K562 treated with DMSO at 1 percent for 24 hours (cell line): Measurements from ENCODE around the gene STAMBP. TPM values are rescaled to one million over a fixed set of nuclear protein-coding genes. Genes with fewer than 3 reads are reported as not detected.

Source experiments
- total RNA-seq: library from RNA; unstranded; fragments of 300-600 nt; gene quantifications from 2 replicates; pipeline ENCODE4 v1.2.3, GENCODE V29; 2022; ENCODE audit warnings: low read depth; ENCODE audit not compliant: insufficient read depth

STAMBP gene
- 35.9 and 37.4 TPM in 2 replicates for total RNA-seq

GRCh38 chr2:73828818-73829570 is at the start of gene STAMBP:
Gene STAMBP, plus strand, starts transcription at chr2:73828961. Its CDS starts 1,896 bp downstream, at chr2:73830857.

GRCh38 chr2:73779467-73780236 is 49.1 kb upstream of the STAMBP start, which contains the start of gene DUSP11:
Gene DUSP11, minus strand, starts transcription at chr2:73780103. Its CDS starts 129 bp downstream, at chr2:73779974.

GRCh38 chr2:73783883-73784282 is 44.9 kb upstream of the STAMBP start, which contains the start of gene C2orf78:
Gene C2orf78, plus strand, starts transcription at chr2:73784183. Its CDS starts 127 bp downstream, at chr2:73784310.

GRCh38 chr2:73892631-73893329 is 64.0 kb downstream of the STAMBP start, which contains the start of gene ACTG2:
Gene ACTG2, plus strand, starts transcription at chr2:73893008. Its CDS starts 8,304 bp downstream, at chr2:73901312.

Other genes with a start within 250 kb of the STAMBP start
- gene NAT8, start 186.5 kb upstream of the STAMBP start, total RNA-seq: not detected in 2 replicates
- 35.0 and 53.3 TPM in 2 replicates for gene TPRKB, start 91.6 kb upstream of the STAMBP start, total RNA-seq
- 14.8 and 18.7 TPM in 2 replicates for gene DUSP11, start 48.9 kb upstream of the STAMBP start, total RNA-seq
- 1.0 and 1.2 TPM in 2 replicates for gene C2orf78, start 44.8 kb upstream of the STAMBP start, total RNA-seq
- not detected in 2 replicates for gene ACTG2, start 64.0 kb downstream of the STAMBP start, total RNA-seq
- gene DGUOK, start 97.9 kb downstream of the STAMBP start, total RNA-seq: 101 and 107 TPM in 2 replicates
- 10.3 and 10.8 TPM in 2 replicates for gene TET3, start 155.9 kb downstream of the STAMBP start, total RNA-seq